HEK293 (cell line): ENCODE measurements around the gene LRP1B.

Source experiments
- CTCF ChIA-PET: fragments of 350-600 bp; formaldehyde crosslinking; extraction: SDS; loops from one replicate; lab custom pipeline; 2021; ENCODE audit warnings: antibody characterized with exemption; lab: Yijun Ruan, JAX
- POLR2A ChIA-PET: fragments of 300-600 bp; formaldehyde crosslinking; extraction: SDS; loops from one replicate; lab custom pipeline; 2020; ENCODE audit warnings: antibody characterized with exemption, inconsistent platforms; lab: Yijun Ruan, JAX
- H3K27ac ChIP-seq: fragments of 200-500 bp; sonication (Bioruptor generic); 2 replicates; pipeline ENCODE4 v1.5.1; 2014; ENCODE audit warnings: low read depth, low read length, control low read depth, inconsistent platforms; ENCODE audit errors: extremely low read depth
- H3K36me3 ChIP-seq, 2 experiments: fragments of 200-500 bp in 1 of 2; sonication (Bioruptor generic) in 1 of 2; 1 replicate in 1 of 2; 2 replicates in 1 of 2; pipeline ENCODE4 v1.5.1; 2014 to 2017; ENCODE audit warnings: inconsistent platforms in 2 of 2, low read length in 2 of 2; ENCODE audit not compliant: control insufficient read depth in 2 of 2, insufficient read depth in 1 of 2
- H3K4me1 ChIP-seq: fragments of 200-500 bp; sonication (Bioruptor generic); 2 replicates; pipeline ENCODE4 v1.5.1; 2014; ENCODE audit warnings: mild to moderate bottlenecking, low read length, inconsistent platforms; ENCODE audit not compliant: control insufficient read depth, insufficient read depth
- H3K4me3 ChIP-seq: 2 replicates; pipeline ENCODE4 v1.5.1; 2011; ENCODE audit warnings: low read depth, mild to moderate bottlenecking, control low read depth, low read length, moderate library complexity
- H3K9me3 ChIP-seq: fragments of 200-500 bp; sonication (Bioruptor generic); 2 replicates; pipeline ENCODE4 v1.5.1; 2014; ENCODE audit warnings: low read depth, low read length, inconsistent platforms; ENCODE audit not compliant: control insufficient read depth, insufficient read depth
- GLI2 ChIP-seq: fragments of 450-650 bp; formaldehyde crosslinking; IDR thresholded peaks from 2 replicates; pipeline ENCODE4; 2017; ENCODE audit warnings: missing biosample characterization, missing genetic modification characterization, low read depth, borderline replicate concordance
- KLF10 ChIP-seq: fragments of 450-650 bp; IDR thresholded peaks from 2 replicates; pipeline ENCODE4 v1.5.1; 2018; ENCODE audit warnings: missing biosample characterization, mild to moderate bottlenecking, missing genetic modification characterization
- KLF8 ChIP-seq: fragments of 450-650 bp; formaldehyde crosslinking; IDR thresholded peaks from 2 replicates; pipeline ENCODE4 v1.5.1; 2016; ENCODE audit warnings: missing biosample characterization, missing genetic modification characterization
- OVOL3 ChIP-seq: fragments of 450-650 bp; formaldehyde crosslinking; IDR thresholded peaks from 2 replicates; pipeline ENCODE4 v1.5.1; 2016; ENCODE audit warnings: missing biosample characterization, missing genetic modification characterization
- SETDB1 ChIP-seq: IDR thresholded peaks from one replicate; pipeline ENCODE4 v1.6.1; 2017; ENCODE audit warnings: mild to moderate bottlenecking, low read length, moderate library complexity, mixed read lengths; ENCODE audit not compliant: insufficient read length
- ZBTB1 ChIP-seq: fragments of 450-650 bp; formaldehyde crosslinking; IDR thresholded peaks from 2 replicates; pipeline ENCODE4 v1.5.1; 2016; ENCODE audit warnings: missing biosample characterization, missing genetic modification characterization
- ZFP69B ChIP-seq: fragments of 450-650 bp; formaldehyde crosslinking; IDR thresholded peaks from 2 replicates; pipeline ENCODE4 v1.5.1; 2016; ENCODE audit warnings: missing biosample characterization, missing genetic modification characterization
- ZNF121 ChIP-seq: fragments of 450-650 bp; formaldehyde crosslinking; IDR thresholded peaks from 2 replicates; pipeline ENCODE4 v1.5.1; 2016; ENCODE audit warnings: missing biosample characterization, missing genetic modification characterization
- ZNF146 ChIP-seq: fragments of 450-650 bp; formaldehyde crosslinking; IDR thresholded peaks from 2 replicates; pipeline ENCODE4 v1.5.1; 2016; ENCODE audit warnings: missing biosample characterization, missing genetic modification characterization
- ZNF2 ChIP-seq: fragments of 450-650 bp; formaldehyde crosslinking; IDR thresholded peaks from 2 replicates; pipeline ENCODE4 v1.5.1; 2016; ENCODE audit warnings: missing biosample characterization, missing genetic modification characterization
- ZNF202 ChIP-seq: fragments of 450-650 bp; formaldehyde crosslinking; IDR thresholded peaks from 2 replicates; pipeline ENCODE4 v1.5.1; 2016; ENCODE audit warnings: missing biosample characterization, missing genetic modification characterization, borderline replicate concordance
- ZNF214 ChIP-seq: fragments of 450-650 bp; formaldehyde crosslinking; IDR thresholded peaks from 2 replicates; pipeline ENCODE4 v1.5.1; 2017; ENCODE audit warnings: missing biosample characterization, mild to moderate bottlenecking, missing genetic modification characterization, borderline replicate concordance
- ZNF510 ChIP-seq: fragments of 450-650 bp; formaldehyde crosslinking; IDR thresholded peaks from 2 replicates; pipeline ENCODE4 v1.5.1; 2018; ENCODE audit warnings: mild to moderate bottlenecking, missing genetic modification characterization, missing biosample characterization; ENCODE audit not compliant: insufficient replicate concordance
- ZNF544 ChIP-seq: fragments of 450-650 bp; formaldehyde crosslinking; IDR thresholded peaks from 2 replicates; pipeline ENCODE4 v1.5.0; 2017; ENCODE audit warnings: missing biosample characterization, missing genetic modification characterization
- ZNF560 ChIP-seq: fragments of 450-650 bp; formaldehyde crosslinking; IDR thresholded peaks from 2 replicates; pipeline ENCODE4 v1.5.1; 2017; ENCODE audit warnings: missing biosample characterization, missing genetic modification characterization, borderline replicate concordance
- ZNF600 ChIP-seq: fragments of 450-650 bp; formaldehyde crosslinking; IDR thresholded peaks from 2 replicates; pipeline ENCODE4 v1.5.1; 2016; ENCODE audit warnings: missing biosample characterization, missing genetic modification characterization
- ZNF621 ChIP-seq: fragments of 450-650 bp; formaldehyde crosslinking; IDR thresholded peaks from 2 replicates; pipeline ENCODE4 v1.5.1; 2017; ENCODE audit warnings: missing biosample characterization, missing genetic modification characterization
- ZNF658 ChIP-seq: fragments of 450-650 bp; formaldehyde crosslinking; IDR thresholded peaks from 2 replicates; pipeline ENCODE4; 2016; ENCODE audit warnings: missing biosample characterization, missing genetic modification characterization
- ZNF843 ChIP-seq: fragments of 450-650 bp; formaldehyde crosslinking; IDR thresholded peaks from 2 replicates; pipeline ENCODE4 v1.5.1; 2016; ENCODE audit warnings: missing biosample characterization, missing genetic modification characterization
- TF ChIP-seq, protein P1 (sequence below): fragments of 450-650 bp; formaldehyde crosslinking; IDR thresholded peaks from 2 replicates; pipeline ENCODE4 v1.5.1; 2017; ENCODE audit warnings: missing biosample characterization, missing genetic modification characterization
- TF ChIP-seq, protein P2 (sequence below): fragments of 450-650 bp; formaldehyde crosslinking; IDR thresholded peaks from 2 replicates; pipeline ENCODE4 v1.5.1; 2017; ENCODE audit warnings: missing biosample characterization, missing genetic modification characterization
- TF ChIP-seq, protein P3 (sequence below): fragments of 450-650 bp; formaldehyde crosslinking; IDR thresholded peaks from 2 replicates; pipeline ENCODE4 v1.5.0; 2017; ENCODE audit warnings: missing biosample characterization, missing genetic modification characterization, borderline replicate concordance
- TF ChIP-seq, protein P4 (sequence below): fragments of 450-650 bp; formaldehyde crosslinking; IDR thresholded peaks from 2 replicates; pipeline ENCODE4 v1.5.1; 2016; ENCODE audit warnings: missing biosample characterization, missing genetic modification characterization, borderline replicate concordance

The LRP1B gene

DNA sequence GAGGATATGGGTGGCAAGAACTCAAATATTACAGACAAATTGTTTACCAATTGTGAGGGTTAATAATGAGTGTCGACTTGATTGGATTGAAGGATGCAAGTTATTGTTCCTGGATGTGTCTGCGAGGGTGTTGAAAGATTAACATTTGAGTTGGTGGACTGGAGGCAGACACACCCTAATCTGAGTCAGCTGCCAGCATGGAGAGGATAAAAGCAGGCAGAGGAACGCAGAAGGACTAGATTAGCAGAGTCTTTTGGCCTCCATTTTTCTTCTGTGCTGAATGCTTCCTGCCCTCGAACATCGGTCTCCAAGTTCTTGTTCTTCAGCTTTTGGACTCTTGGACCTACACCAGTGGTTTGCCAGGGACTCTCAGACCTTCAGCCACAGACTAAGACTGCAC is 1503.7 kb downstream of the LRP1B start:
- no peak overlapping the region for H3K4me3 ChIP-seq
- CTCF ChIA-PET = interaction anchor here (0.6 kb wide), 1 partner anchor 313 kb away, joined by 3 read pairs; no protein-coding TSS in a partner anchor
- TF ChIP-seq ZNF560 (tag by site-specific recombination) = no peak
- no peak for TF ChIP-seq ZNF544 (tag by site-specific recombination)
- TF ChIP-seq ZFP69B (tag by site-specific recombination) = no peak
- TF ChIP-seq, protein P1, sequence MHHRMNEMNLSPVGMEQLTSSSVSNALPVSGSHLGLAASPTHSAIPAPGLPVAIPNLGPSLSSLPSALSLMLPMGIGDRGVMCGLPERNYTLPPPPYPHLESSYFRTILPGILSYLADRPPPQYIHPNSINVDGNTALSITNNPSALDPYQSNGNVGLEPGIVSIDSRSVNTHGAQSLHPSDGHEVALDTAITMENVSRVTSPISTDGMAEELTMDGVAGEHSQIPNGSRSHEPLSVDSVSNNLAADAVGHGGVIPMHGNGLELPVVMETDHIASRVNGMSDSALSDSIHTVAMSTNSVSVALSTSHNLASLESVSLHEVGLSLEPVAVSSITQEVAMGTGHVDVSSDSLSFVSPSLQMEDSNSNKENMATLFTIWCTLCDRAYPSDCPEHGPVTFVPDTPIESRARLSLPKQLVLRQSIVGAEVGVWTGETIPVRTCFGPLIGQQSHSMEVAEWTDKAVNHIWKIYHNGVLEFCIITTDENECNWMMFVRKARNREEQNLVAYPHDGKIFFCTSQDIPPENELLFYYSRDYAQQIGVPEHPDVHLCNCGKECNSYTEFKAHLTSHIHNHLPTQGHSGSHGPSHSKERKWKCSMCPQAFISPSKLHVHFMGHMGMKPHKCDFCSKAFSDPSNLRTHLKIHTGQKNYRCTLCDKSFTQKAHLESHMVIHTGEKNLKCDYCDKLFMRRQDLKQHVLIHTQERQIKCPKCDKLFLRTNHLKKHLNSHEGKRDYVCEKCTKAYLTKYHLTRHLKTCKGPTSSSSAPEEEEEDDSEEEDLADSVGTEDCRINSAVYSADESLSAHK (tag by site-specific recombination) = no peak
- no peak for TF ChIP-seq ZNF658
- no peak for TF ChIP-seq KLF10 (tag by site-specific recombination)
- no peak for TF ChIP-seq ZNF214 (tag by site-specific recombination)
- TF ChIP-seq ZNF843 (tag by site-specific recombination) = no peak
- TF ChIP-seq ZNF202 = no peak
- no peak for TF ChIP-seq ZNF146
- TF ChIP-seq SETDB1 = no peak
- TF ChIP-seq ZBTB1 (tag by site-specific recombination) = no peak
- TF ChIP-seq ZNF621 = no peak
- TF ChIP-seq, protein P2, sequence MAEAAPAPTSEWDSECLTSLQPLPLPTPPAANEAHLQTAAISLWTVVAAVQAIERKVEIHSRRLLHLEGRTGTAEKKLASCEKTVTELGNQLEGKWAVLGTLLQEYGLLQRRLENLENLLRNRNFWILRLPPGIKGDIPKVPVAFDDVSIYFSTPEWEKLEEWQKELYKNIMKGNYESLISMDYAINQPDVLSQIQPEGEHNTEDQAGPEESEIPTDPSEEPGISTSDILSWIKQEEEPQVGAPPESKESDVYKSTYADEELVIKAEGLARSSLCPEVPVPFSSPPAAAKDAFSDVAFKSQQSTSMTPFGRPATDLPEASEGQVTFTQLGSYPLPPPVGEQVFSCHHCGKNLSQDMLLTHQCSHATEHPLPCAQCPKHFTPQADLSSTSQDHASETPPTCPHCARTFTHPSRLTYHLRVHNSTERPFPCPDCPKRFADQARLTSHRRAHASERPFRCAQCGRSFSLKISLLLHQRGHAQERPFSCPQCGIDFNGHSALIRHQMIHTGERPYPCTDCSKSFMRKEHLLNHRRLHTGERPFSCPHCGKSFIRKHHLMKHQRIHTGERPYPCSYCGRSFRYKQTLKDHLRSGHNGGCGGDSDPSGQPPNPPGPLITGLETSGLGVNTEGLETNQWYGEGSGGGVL (tag by site-specific recombination) = no peak
- TF ChIP-seq, all 188 proteins: peak for 0
- Histone ChIP-seq H3K36me3 (no peaks in the 10 kb centered on the region), H3K4me1 (no peaks in the 10 kb centered on the region), H3K27ac (no peak overlapping the region), H3K9me3 (no peaks in the 10 kb centered on the region)
- POLR2A ChIA-PET = no interaction called here

DNA sequence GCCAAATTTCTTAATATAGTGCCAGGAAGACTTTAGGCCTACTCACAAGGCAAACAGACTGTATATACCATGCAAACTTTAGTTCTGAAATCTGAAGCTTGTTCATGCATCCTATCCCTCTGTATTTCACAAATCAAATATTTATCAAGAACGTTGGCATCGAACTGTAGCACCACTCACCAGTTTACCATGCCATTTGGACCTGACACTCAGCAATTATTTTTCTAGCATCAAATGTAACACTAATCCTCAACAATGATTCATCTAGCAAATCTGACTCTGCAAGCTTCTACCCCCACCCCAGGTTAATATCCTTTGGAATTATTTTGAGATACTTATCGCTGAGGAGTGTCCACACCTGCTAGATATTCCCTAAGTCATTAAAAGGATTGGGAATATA is 1506.6 kb downstream of the LRP1B start:
- Histone ChIP-seq H3K4me1 (no peaks in the 10 kb centered on the region), H3K27ac (no peak overlapping the region), H3K36me3 (no peaks in the 10 kb centered on the region), H3K4me3 (no peak overlapping the region), H3K9me3 (no peaks in the 10 kb centered on the region)
- ChIA-PET CTCF (interaction anchor here (0.6 kb wide), 1 partner anchor 930 kb away, joined by 3 read pairs; no protein-coding TSS in a partner anchor), POLR2A (no interaction called here)
- TF ChIP-seq ZNF510 (no peak), GLI2 (tag by site-specific recombination) (no peak), OVOL3 (tag by site-specific recombination) (no peak), ZNF600 (tag by site-specific recombination) (no peak), KLF8 (tag by site-specific recombination) (no peak), ZNF843 (tag by site-specific recombination) (no peak), ZNF121 (tag by site-specific recombination) (no peak), ZNF2 (tag by site-specific recombination) (no peak)
- TF ChIP-seq, protein P3, sequence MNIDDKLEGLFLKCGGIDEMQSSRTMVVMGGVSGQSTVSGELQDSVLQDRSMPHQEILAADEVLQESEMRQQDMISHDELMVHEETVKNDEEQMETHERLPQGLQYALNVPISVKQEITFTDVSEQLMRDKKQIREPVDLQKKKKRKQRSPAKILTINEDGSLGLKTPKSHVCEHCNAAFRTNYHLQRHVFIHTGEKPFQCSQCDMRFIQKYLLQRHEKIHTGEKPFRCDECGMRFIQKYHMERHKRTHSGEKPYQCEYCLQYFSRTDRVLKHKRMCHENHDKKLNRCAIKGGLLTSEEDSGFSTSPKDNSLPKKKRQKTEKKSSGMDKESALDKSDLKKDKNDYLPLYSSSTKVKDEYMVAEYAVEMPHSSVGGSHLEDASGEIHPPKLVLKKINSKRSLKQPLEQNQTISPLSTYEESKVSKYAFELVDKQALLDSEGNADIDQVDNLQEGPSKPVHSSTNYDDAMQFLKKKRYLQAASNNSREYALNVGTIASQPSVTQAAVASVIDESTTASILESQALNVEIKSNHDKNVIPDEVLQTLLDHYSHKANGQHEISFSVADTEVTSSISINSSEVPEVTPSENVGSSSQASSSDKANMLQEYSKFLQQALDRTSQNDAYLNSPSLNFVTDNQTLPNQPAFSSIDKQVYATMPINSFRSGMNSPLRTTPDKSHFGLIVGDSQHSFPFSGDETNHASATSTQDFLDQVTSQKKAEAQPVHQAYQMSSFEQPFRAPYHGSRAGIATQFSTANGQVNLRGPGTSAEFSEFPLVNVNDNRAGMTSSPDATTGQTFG = no peak
- TF ChIP-seq, protein P4, sequence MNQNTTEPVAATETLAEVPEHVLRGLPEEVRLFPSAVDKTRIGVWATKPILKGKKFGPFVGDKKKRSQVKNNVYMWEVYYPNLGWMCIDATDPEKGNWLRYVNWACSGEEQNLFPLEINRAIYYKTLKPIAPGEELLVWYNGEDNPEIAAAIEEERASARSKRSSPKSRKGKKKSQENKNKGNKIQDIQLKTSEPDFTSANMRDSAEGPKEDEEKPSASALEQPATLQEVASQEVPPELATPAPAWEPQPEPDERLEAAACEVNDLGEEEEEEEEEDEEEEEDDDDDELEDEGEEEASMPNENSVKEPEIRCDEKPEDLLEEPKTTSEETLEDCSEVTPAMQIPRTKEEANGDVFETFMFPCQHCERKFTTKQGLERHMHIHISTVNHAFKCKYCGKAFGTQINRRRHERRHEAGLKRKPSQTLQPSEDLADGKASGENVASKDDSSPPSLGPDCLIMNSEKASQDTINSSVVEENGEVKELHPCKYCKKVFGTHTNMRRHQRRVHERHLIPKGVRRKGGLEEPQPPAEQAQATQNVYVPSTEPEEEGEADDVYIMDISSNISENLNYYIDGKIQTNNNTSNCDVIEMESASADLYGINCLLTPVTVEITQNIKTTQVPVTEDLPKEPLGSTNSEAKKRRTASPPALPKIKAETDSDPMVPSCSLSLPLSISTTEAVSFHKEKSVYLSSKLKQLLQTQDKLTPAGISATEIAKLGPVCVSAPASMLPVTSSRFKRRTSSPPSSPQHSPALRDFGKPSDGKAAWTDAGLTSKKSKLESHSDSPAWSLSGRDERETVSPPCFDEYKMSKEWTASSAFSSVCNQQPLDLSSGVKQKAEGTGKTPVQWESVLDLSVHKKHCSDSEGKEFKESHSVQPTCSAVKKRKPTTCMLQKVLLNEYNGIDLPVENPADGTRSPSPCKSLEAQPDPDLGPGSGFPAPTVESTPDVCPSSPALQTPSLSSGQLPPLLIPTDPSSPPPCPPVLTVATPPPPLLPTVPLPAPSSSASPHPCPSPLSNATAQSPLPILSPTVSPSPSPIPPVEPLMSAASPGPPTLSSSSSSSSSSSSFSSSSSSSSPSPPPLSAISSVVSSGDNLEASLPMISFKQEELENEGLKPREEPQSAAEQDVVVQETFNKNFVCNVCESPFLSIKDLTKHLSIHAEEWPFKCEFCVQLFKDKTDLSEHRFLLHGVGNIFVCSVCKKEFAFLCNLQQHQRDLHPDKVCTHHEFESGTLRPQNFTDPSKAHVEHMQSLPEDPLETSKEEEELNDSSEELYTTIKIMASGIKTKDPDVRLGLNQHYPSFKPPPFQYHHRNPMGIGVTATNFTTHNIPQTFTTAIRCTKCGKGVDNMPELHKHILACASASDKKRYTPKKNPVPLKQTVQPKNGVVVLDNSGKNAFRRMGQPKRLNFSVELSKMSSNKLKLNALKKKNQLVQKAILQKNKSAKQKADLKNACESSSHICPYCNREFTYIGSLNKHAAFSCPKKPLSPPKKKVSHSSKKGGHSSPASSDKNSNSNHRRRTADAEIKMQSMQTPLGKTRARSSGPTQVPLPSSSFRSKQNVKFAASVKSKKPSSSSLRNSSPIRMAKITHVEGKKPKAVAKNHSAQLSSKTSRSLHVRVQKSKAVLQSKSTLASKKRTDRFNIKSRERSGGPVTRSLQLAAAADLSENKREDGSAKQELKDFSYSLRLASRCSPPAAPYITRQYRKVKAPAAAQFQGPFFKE (tag by site-specific recombination) = no peak
